ENCODE results near the gene IGF2.

The IGF2 gene

GRCh38 chr11:2165571-2165970 is 26.4 kb upstream of the IGF2 start:
- H3K4me3 Mint-ChIP-seq = no peak overlapping the region
- DNase-seq = no peak
- CTCF ChIA-PET = interaction anchor here (0.9 to 1.7 kb wide), 5 partner anchors 11 to 255 kb away, joined by 3 to 4 read pairs (median 3); no protein-coding TSS in a partner anchor
- no peaks in the 10 kb centered on the region for H3K36me3 Mint-ChIP-seq
- H3K27ac Mint-ChIP-seq = no peak overlapping the region
- no peaks in the 10 kb centered on the region for H3K4me1 Mint-ChIP-seq
- peaks cover 7% of the 10 kb centered on the region for H3K27me3 Mint-ChIP-seq
- no peaks in the 10 kb centered on the region for H3K9me3 Mint-ChIP-seq

GRCh38 chr11:2164861-2165555 is 25.8 kb upstream of the IGF2 start:
- H3K27me3 Mint-ChIP-seq = peaks cover 9% of the 10 kb centered on the region
- no peaks in the 10 kb centered on the region for H3K9me3 Mint-ChIP-seq
- no peak overlapping the region for H3K4me3 Mint-ChIP-seq
- H3K36me3 Mint-ChIP-seq = no peaks in the 10 kb centered on the region
- DNase-seq = no peak
- no peak overlapping the region for H3K27ac Mint-ChIP-seq
- no peaks in the 10 kb centered on the region for H3K4me1 Mint-ChIP-seq
- CTCF ChIA-PET = interaction anchor here (0.9 to 1.7 kb wide), 5 partner anchors 11 to 256 kb away, joined by 3 to 4 read pairs (median 3); no protein-coding TSS in a partner anchor

GRCh38 chr11:2164081-2164480 is 24.9 kb upstream of the IGF2 start:
- CTCF ChIA-PET = interaction anchor here (1.7 to 2.0 kb wide), 2 partner anchors 22 to 257 kb away, joined by 4 to 10 read pairs; no protein-coding TSS in a partner anchor
- Mint-ChIP-seq H3K4me3 (no peak overlapping the region), H3K27ac (no peak overlapping the region), H3K4me1 (no peaks in the 10 kb centered on the region), H3K27me3 (peaks cover 10% of the 10 kb centered on the region), H3K9me3 (no peaks in the 10 kb centered on the region), H3K36me3 (no peaks in the 10 kb centered on the region)
- DNase-seq = no peak

- no peak for DNase-seq
- H3K36me3 Mint-ChIP-seq = no peaks in the 10 kb centered on the region
- peaks cover 10% of the 10 kb centered on the region for H3K27me3 Mint-ChIP-seq
- H3K4me3 Mint-ChIP-seq = no peak overlapping the region
- CTCF ChIA-PET = interaction anchor here (1.3 to 2.0 kb wide), 3 partner anchors 12 to 258 kb away, joined by 3 to 10 read pairs (median 6); no protein-coding TSS in a partner anchor
- no peak overlapping the region for H3K27ac Mint-ChIP-seq
- H3K9me3 Mint-ChIP-seq = no peaks in the 10 kb centered on the region
- H3K4me1 Mint-ChIP-seq = no peaks in the 10 kb centered on the region
Observed at GRCh38 chr11:2163428-2163978, 24.3 kb upstream of the IGF2 start.

GRCh38 chr11:2160736-2161259 is 21.6 kb upstream of the IGF2 start, which contains the start of gene INS:
Gene INS, minus strand, starts transcription at chr11:2161209. Its CDS starts 238 bp downstream, at chr11:2160971.
- no peak within 1 kb of the TSS for H3K27ac Mint-ChIP-seq
- no peaks in the 10 kb centered on the region for H3K36me3 Mint-ChIP-seq
- H3K4me1 Mint-ChIP-seq = no peaks in the 10 kb centered on the region
- CTCF ChIA-PET = no interaction called here
- peaks cover 3% of the 10 kb centered on the region for H3K27me3 Mint-ChIP-seq
- no peak within 1 kb of the TSS for H3K4me3 Mint-ChIP-seq
- H3K9me3 Mint-ChIP-seq = no peaks in the 10 kb centered on the region
- no peak for DNase-seq

GRCh38 chr11:2159536-2160413 is 20.6 kb upstream of the IGF2 start:
- CTCF ChIA-PET = interaction anchor here (13.4 kb wide), 1 partner anchor 123 kb away, joined by 333 read pairs; no protein-coding TSS in a partner anchor
- Mint-ChIP-seq H3K9me3 (no peaks in the 10 kb centered on the region), H3K27me3 (peaks cover 3% of the 10 kb centered on the region), H3K4me1 (no peaks in the 10 kb centered on the region), H3K4me3 (no peak overlapping the region), H3K27ac (no peak overlapping the region), H3K36me3 (no peaks in the 10 kb centered on the region)
- DNase-seq = no peak

GRCh38 chr11:2158966-2159365 is 19.8 kb upstream of the IGF2 start:
- H3K27ac Mint-ChIP-seq = no peak overlapping the region
- H3K4me3 Mint-ChIP-seq = no peak overlapping the region
- CTCF ChIA-PET = interaction anchor here (13.4 kb wide), 1 partner anchor 122 kb away, joined by 333 read pairs; no protein-coding TSS in a partner anchor
- no peaks in the 10 kb centered on the region for H3K36me3 Mint-ChIP-seq
- H3K9me3 Mint-ChIP-seq = no peaks in the 10 kb centered on the region
- peaks cover 8% of the 10 kb centered on the region for H3K27me3 Mint-ChIP-seq
- no peak for DNase-seq
- H3K4me1 Mint-ChIP-seq = no peaks in the 10 kb centered on the region

- Mint-ChIP-seq H3K36me3 (no peaks in the 10 kb centered on the region), H3K4me1 (no peaks in the 10 kb centered on the region), H3K4me3 (no peak overlapping the region), H3K9me3 (no peaks in the 10 kb centered on the region), H3K27ac (no peak overlapping the region), H3K27me3 (peaks cover 9% of the 10 kb centered on the region)
- DNase-seq = no peak
- CTCF ChIA-PET = interaction anchor here (1.2 to 13.4 kb wide), 2 partner anchors 122 to 128 kb away, joined by 3 to 333 read pairs; no protein-coding TSS in a partner anchor
Observed at GRCh38 chr11:2158296-2158737, 19.1 kb upstream of the IGF2 start.

GRCh38 chr11:2157294-2158040 is 18.3 kb upstream of the IGF2 start:
- Mint-ChIP-seq H3K27ac (no peak overlapping the region), H3K9me3 (no peaks in the 10 kb centered on the region), H3K4me3 (no peak overlapping the region), H3K4me1 (no peaks in the 10 kb centered on the region), H3K36me3 (no peaks in the 10 kb centered on the region), H3K27me3 (peaks cover 16% of the 10 kb centered on the region)
- CTCF ChIA-PET = interaction anchor here (0.9 to 13.4 kb wide), 6 partner anchors 9 to 505 kb away, joined by 3 to 333 read pairs (median 4); no protein-coding TSS in a partner anchor
- DNase-seq = no peak

GRCh38 chr11:2156416-2157182 is 17.4 kb upstream of the IGF2 start:
- peak; percentile 75 for DNase-seq
- peaks cover 18% of the 10 kb centered on the region for H3K27me3 Mint-ChIP-seq
- no peaks in the 10 kb centered on the region for H3K9me3 Mint-ChIP-seq
- no peaks in the 10 kb centered on the region for H3K36me3 Mint-ChIP-seq
- H3K4me3 Mint-ChIP-seq = no peak overlapping the region
- CTCF ChIA-PET = interaction anchor here (0.9 to 13.4 kb wide), 10 partner anchors 10 to 504 kb away, joined by 3 to 333 read pairs (median 3); no protein-coding TSS in a partner anchor
- H3K27ac Mint-ChIP-seq = no peak overlapping the region
- H3K4me1 Mint-ChIP-seq = peaks cover 3% of the 10 kb centered on the region

GRCh38 chr11:2155511-2155910 is 16.3 kb upstream of the IGF2 start:
- Mint-ChIP-seq H3K27me3 (peaks cover 28% of the 10 kb centered on the region), H3K27ac (no peak overlapping the region), H3K4me1 (peaks cover 6% of the 10 kb centered on the region), H3K36me3 (no peaks in the 10 kb centered on the region), H3K9me3 (no peaks in the 10 kb centered on the region), H3K4me3 (no peak overlapping the region)
- no peak for DNase-seq
- CTCF ChIA-PET = interaction anchor here (1.0 to 13.4 kb wide), 5 partner anchors 14 to 462 kb away, joined by 3 to 333 read pairs (median 3); no protein-coding TSS in a partner anchor

- no peaks in the 10 kb centered on the region for H3K9me3 Mint-ChIP-seq
Observed at GRCh38 chr11:2154889-2155288, 15.7 kb upstream of the IGF2 start.

More at GRCh38 chr11:2154889-2155288, 15.7 kb upstream of the IGF2 start:
- no peak overlapping the region for H3K4me3 Mint-ChIP-seq
- H3K27me3 Mint-ChIP-seq = peaks cover 31% of the 10 kb centered on the region
- H3K4me1 Mint-ChIP-seq = peaks cover 6% of the 10 kb centered on the region
- DNase-seq = no peak
- H3K27ac Mint-ChIP-seq = no peak overlapping the region
- no peaks in the 10 kb centered on the region for H3K36me3 Mint-ChIP-seq
- CTCF ChIA-PET = interaction anchor here (1.0 to 13.4 kb wide), 9 partner anchors 13 to 322 kb away, joined by 3 to 333 read pairs (median 3); no protein-coding TSS in a partner anchor
